Measurements from ENCODE around the gene MSANTD1. TPM values are rescaled to one million over a fixed set of nuclear protein-coding genes. Genes with fewer than 3 reads are reported as not detected.

MSANTD1 gene
- total and polyA plus RNA-seq, 3 donors from 2014 or later: 3.6 to 10.3 (median 10.1) TPM

- no peaks in the 10 kb centered on the region for H3K36me3 ChIP-seq (ENCODE audit: low read depth, missing control alignments)
Observed at GRCh38 chr4:3255611-3256186, 6.7 kb downstream of the MSANTD1 start.

GRCh38 chr4:3256230-3257102 is 7.5 kb downstream of the MSANTD1 start:
- Histone ChIP-seq H3K9me3 (no peaks in the 10 kb centered on the region), H3K36me3 (ENCODE audit: low read depth, missing control alignments) (no peaks in the 10 kb centered on the region), H3K27ac (no peak overlapping the region), H3K27me3 (no peaks in the 10 kb centered on the region), H3K4me3 (no peak overlapping the region), H3K4me1 (no peaks in the 10 kb centered on the region)
- no peak for TF ChIP-seq POLR2A (IDR thresholded peaks at IDR 0.05)
- no peak for TF ChIP-seq CTCF (IDR thresholded peaks at IDR 0.05)
- intact Hi-C loops (cut with DNase I; ENCODE audit: low total_unique reads): no loop called here
- WGBS, 2 donors: 88 to 89% methylated on average over 21 of the region's 21 CpGs
- DNase-seq: no peak

More at GRCh38 chr4:3255611-3256186, 6.7 kb downstream of the MSANTD1 start:
- no peaks in the 10 kb centered on the region for H3K9me3 ChIP-seq
- H3K4me3 ChIP-seq: no peak overlapping the region
- TF ChIP-seq CTCF (IDR thresholded peaks at IDR 0.05) (no peak), POLR2A (IDR thresholded peaks at IDR 0.05) (no peak)
- no peaks in the 10 kb centered on the region for H3K27me3 ChIP-seq
- no peaks in the 10 kb centered on the region for H3K4me1 ChIP-seq
- no peak for DNase-seq
- no peak overlapping the region for H3K27ac ChIP-seq
- intact Hi-C loops (cut with DNase I; ENCODE audit: low total_unique reads): no loop called here
- WGBS, 2 donors: 85 to 93% methylated on average over 4 to 36 of the region's 36 CpGs

- intact Hi-C loops (cut with DNase I; ENCODE audit: low total_unique reads): no loop called here
- Histone ChIP-seq H3K9me3 (no peaks in the 10 kb centered on the region), H3K27ac (no peak overlapping the region), H3K36me3 (ENCODE audit: low read depth, missing control alignments) (no peaks in the 10 kb centered on the region), H3K27me3 (no peaks in the 10 kb centered on the region), H3K4me1 (no peaks in the 10 kb centered on the region), H3K4me3 (no peak overlapping the region)
- TF ChIP-seq CTCF (IDR thresholded peaks at IDR 0.05) (no peak), POLR2A (IDR thresholded peaks at IDR 0.05) (no peak)
- 94 to 97% methylated on average over 6 to 9 of the region's 9 CpGs for WGBS, 2 donors
- DNase-seq: no peak
Observed at GRCh38 chr4:3257103-3257555, 8.2 kb downstream of the MSANTD1 start.

GRCh38 chr4:3257556-3258482 is 8.9 kb downstream of the MSANTD1 start:
- Histone ChIP-seq H3K27ac (no peak overlapping the region), H3K36me3 (ENCODE audit: low read depth, missing control alignments) (no peaks in the 10 kb centered on the region), H3K4me1 (no peaks in the 10 kb centered on the region), H3K27me3 (no peaks in the 10 kb centered on the region), H3K9me3 (no peaks in the 10 kb centered on the region), H3K4me3 (no peak overlapping the region)
- no peak for TF ChIP-seq CTCF (IDR thresholded peaks at IDR 0.05)
- TF ChIP-seq POLR2A (IDR thresholded peaks at IDR 0.05): no peak
- no peak for DNase-seq
- intact Hi-C loops (cut with DNase I; ENCODE audit: low total_unique reads): no loop called here
- WGBS, 2 donors: 88 to 91% methylated on average over 16 to 29 of the region's 29 CpGs
